ENCODE results near the gene INPP5A. TPM values are rescaled to one million over a fixed set of nuclear protein-coding genes. Genes with fewer than 3 reads are reported as not detected.

Gene INPP5A
- total and polyA plus RNA-seq, 9 of the 15 experiments (the other 6 are each of a cell fraction or from before 2014, with no cell fraction given), result 0.66 to 11.6 (median 7.7) TPM

- H3K79me2 ChIP-seq (ENCODE audit: control insufficient read depth, insufficient read depth, low read length), result no peaks in the 10 kb centered on the region
- FAIRE-seq, result no peak
- intact Hi-C loops (cut with micrococcal nuclease) (no loop called here), in situ Hi-C loops (cut with MboI) (no loop called here)
- H3K36me3 ChIP-seq (ENCODE audit: control insufficient read depth, insufficient read depth, low read length), result no peaks in the 10 kb centered on the region
- POLR2A ChIA-PET, result interaction anchor here (1.2 kb wide), 1 partner anchor 8 kb away, joined by 3 read pairs; no protein-coding TSS in a partner anchor
- no peak overlapping the region for H2AFZ ChIP-seq (ENCODE audit: low read depth, low read length)
- H3K9me3 ChIP-seq (replicated peaks; ENCODE audit: control insufficient read depth, insufficient read depth, low read depth, low read length), result no peaks in the 10 kb centered on the region
- CTCF ChIA-PET (ENCODE audit: low intra/inter-chr PET ratio), result no interaction called here
- no peak overlapping the region for H3K4me2 ChIP-seq (ENCODE audit: insufficient read depth, low read length)
- no peaks in the 10 kb centered on the region for H3K9me1 ChIP-seq (ENCODE audit: control insufficient read depth, insufficient read depth, low read length)
- peaks cover 2% of the 10 kb centered on the region in 2 experiments; a peak in 3 of 5 replicates for H3K4me1 ChIP-seq (replicated peaks in 1 of 2; ENCODE audit: control insufficient read depth in 2 of 2, insufficient read depth in 2 of 2, low read length in 2 of 2)
- 76% methylated on average over 17 of the region's 17 CpGs for WGBS (ENCODE audit: insufficient coverage, low coverage, missing lambda C conversion rate)
- DNase-seq (ENCODE audit: extremely low read depth in 1 of 4, low spot score in 3 of 4), result no peak
- no peak overlapping the region for H3K27ac ChIP-seq (ENCODE audit: extremely low read depth, low read depth, low read length)
- H3K4me3 ChIP-seq, result no peak overlapping the region
- no TSS peak for BruUV-seq (replicated peaks)
- no peak for ATAC-seq
- no peak overlapping the region for H3K9ac ChIP-seq (ENCODE audit: insufficient read depth in 1 of 2, low read depth in 2 of 2, low read length in 2 of 2)
- H3K27me3 ChIP-seq (ENCODE audit: control insufficient read depth in 2 of 2, insufficient read depth in 2 of 2, low read length in 2 of 2), result no peaks in the 10 kb centered on the region
- H4K20me1 ChIP-seq (replicated peaks; ENCODE audit: control insufficient read depth, insufficient read depth, low read length), result no peaks in the 10 kb centered on the region; the same call in 1 of the 2 replicates
- TF ChIP-seq SRSF1 (IDR thresholded peaks at IDR 0.05; ENCODE audit: low read depth, low read length), result no peak
- TF ChIP-seq ZNF507 (tag; conservative IDR thresholded peaks at IDR 0.05), result no peak
- no peak for TF ChIP-seq KDM1A (IDR thresholded peaks at IDR 0.05)
- TF ChIP-seq HMG20B (CRISPR knock-in tag; IDR thresholded peaks at IDR 0.05), result no peak
- TF ChIP-seq TBL1XR1 (IDR thresholded peaks at IDR 0.05; ENCODE audit: low read length in 2 of 2), result no peak
- TF ChIP-seq CLOCK (CRISPR knock-in tag; IDR thresholded peaks at IDR 0.05; ENCODE audit: borderline replicate concordance), result no peak
- no peak for TF ChIP-seq CHCHD3 (CRISPR knock-in tag; IDR thresholded peaks at IDR 0.05)
- no peak for TF ChIP-seq CEBPB (tag; IDR thresholded peaks at IDR 0.05)
- no peak for TF ChIP-seq TCF15 (CRISPR knock-in tag; IDR thresholded peaks at IDR 0.05)
- TF ChIP-seq ZNF175 (CRISPR knock-in tag; IDR thresholded peaks at IDR 0.05; ENCODE audit: low read depth), result no peak
- no peak for TF ChIP-seq ZBTB1 (CRISPR knock-in tag; IDR thresholded peaks at IDR 0.05; ENCODE audit: borderline replicate concordance, low read depth)
- no peak for TF ChIP-seq EP400 (IDR thresholded peaks at IDR 0.05)
- no peak for TF ChIP-seq HINFP (tag; conservative IDR thresholded peaks at IDR 0.05; ENCODE audit: low read depth)
- TF ChIP-seq GTF2E2 (tag; IDR thresholded peaks at IDR 0.05), result no peak
Measured at GRCh38 chr10:132676193-132676891, 138.8 kb downstream of the INPP5A start.

Measured in K562 (cell line).